SK-N-SH treated with all-trans-retinoic acid at 6 μM for 48 hours (cell line): ENCODE data around the gene MIEN1.

Experiments used
- CSDC2 ChIP-seq: fragments of 250-450 bp; sonication (Bioruptor Pico); IDR thresholded peaks from 2 replicates; pipeline ENCODE4 v1.5.0; 2020; ENCODE audit warnings: mild to moderate bottlenecking, moderate library complexity
- ESRRG ChIP-seq: fragments of 250-450 bp; sonication (Bioruptor Pico); IDR thresholded peaks from 2 replicates; pipeline ENCODE4 v1.6.1; 2021; ENCODE audit warnings: mild to moderate bottlenecking
- ISL1 ChIP-seq: fragments of 250-450 bp; sonication (Bioruptor Pico); IDR thresholded peaks from 2 replicates; pipeline ENCODE4 v2.1.2; 2022; ENCODE audit warnings: mild to moderate bottlenecking, moderate library complexity
- RARB ChIP-seq: fragments of 250-450 bp; sonication (Bioruptor Pico); IDR thresholded peaks from 2 replicates; pipeline ENCODE4 v1.8.0; 2021; ENCODE audit warnings: mild to moderate bottlenecking, moderate library complexity
- SNAI2 ChIP-seq: fragments of 250-450 bp; sonication (Bioruptor Pico); IDR thresholded peaks from 2 replicates; pipeline ENCODE4 v1.5.0; 2020; ENCODE audit warnings: mild to moderate bottlenecking, moderate library complexity
- TCF4 ChIP-seq: fragments of 250-450 bp; sonication (Bioruptor Pico); IDR thresholded peaks from 2 replicates; pipeline ENCODE4 v1.8.0; 2021; ENCODE audit warnings: mild to moderate bottlenecking, moderate library complexity, borderline replicate concordance
- TOX ChIP-seq: fragments of 250-450 bp; sonication (Bioruptor Pico); IDR thresholded peaks from 2 replicates; pipeline ENCODE4 v1.8.0; 2021; ENCODE audit warnings: mild to moderate bottlenecking, moderate library complexity, borderline replicate concordance
- ZC3H10 ChIP-seq: fragments of 250-450 bp; sonication (Bioruptor Pico); IDR thresholded peaks from 2 replicates; pipeline ENCODE4 v1.5.1; 2021; ENCODE audit warnings: mild to moderate bottlenecking, moderate library complexity
- ZFP3 ChIP-seq: fragments of 250-450 bp; sonication (Bioruptor Pico); IDR thresholded peaks from 2 replicates; pipeline ENCODE4 v1.5.0; 2020; ENCODE audit warnings: mild to moderate bottlenecking, moderate library complexity
- ZNF8 ChIP-seq: fragments of 450-650 bp; formaldehyde crosslinking; IDR thresholded peaks from 2 replicates; pipeline ENCODE4 v1.5.0; 2020; ENCODE audit warnings: mild to moderate bottlenecking, moderate library complexity
- TF ChIP-seq, protein P1 (sequence below): fragments of 250-450 bp; sonication (Bioruptor Pico); IDR thresholded peaks from 2 replicates; pipeline ENCODE4 v1.8.0; 2020; ENCODE audit warnings: mild to moderate bottlenecking, moderate library complexity, borderline replicate concordance
- TF ChIP-seq, protein P2 (sequence below): fragments of 250-450 bp; sonication (Bioruptor Pico); IDR thresholded peaks from 2 replicates; pipeline ENCODE4 v1.5.1; 2021; ENCODE audit warnings: mild to moderate bottlenecking, moderate library complexity

DNA sequence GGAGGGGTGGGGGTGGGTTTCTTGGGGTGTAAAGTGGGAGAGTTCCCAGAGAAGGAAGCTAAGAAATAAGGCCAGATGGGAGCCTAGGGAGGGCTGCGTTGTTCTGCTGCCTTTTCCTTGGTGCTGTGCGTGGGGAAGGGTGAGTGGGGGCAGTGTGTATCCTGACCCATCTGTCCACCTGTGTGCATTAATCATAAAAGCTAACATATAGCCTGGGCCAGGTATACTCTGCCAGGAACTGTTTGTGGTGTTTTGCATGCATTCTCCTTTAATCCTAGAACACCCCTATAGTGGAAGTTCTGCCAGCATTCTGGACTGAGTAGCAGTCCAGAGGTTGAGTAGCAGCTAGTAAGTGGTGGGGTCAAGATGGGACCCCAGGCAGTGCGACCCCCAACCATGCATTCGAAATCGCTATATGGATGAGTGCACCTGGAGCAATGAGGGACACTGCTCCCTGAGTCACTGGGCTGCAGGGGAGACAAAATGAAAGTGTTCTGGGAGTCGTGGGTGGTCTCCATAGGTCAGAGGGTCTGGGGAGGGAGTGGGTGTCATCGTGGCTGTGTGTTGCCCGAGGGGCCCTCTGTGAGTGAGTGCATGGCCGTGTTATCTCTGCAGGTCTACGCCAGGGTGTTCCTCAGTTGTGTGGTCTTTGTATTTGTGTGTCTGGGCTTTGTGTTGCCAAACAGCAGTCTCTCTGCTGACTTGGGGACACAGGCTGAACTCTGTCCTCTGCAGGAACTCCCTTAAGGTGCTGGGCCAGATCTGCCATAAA lies 29.1 kb downstream of the MIEN1 start:
- TF ChIP-seq ISL1 (CRISPR knock-in tag), result no peak
- TF ChIP-seq, protein P1, sequence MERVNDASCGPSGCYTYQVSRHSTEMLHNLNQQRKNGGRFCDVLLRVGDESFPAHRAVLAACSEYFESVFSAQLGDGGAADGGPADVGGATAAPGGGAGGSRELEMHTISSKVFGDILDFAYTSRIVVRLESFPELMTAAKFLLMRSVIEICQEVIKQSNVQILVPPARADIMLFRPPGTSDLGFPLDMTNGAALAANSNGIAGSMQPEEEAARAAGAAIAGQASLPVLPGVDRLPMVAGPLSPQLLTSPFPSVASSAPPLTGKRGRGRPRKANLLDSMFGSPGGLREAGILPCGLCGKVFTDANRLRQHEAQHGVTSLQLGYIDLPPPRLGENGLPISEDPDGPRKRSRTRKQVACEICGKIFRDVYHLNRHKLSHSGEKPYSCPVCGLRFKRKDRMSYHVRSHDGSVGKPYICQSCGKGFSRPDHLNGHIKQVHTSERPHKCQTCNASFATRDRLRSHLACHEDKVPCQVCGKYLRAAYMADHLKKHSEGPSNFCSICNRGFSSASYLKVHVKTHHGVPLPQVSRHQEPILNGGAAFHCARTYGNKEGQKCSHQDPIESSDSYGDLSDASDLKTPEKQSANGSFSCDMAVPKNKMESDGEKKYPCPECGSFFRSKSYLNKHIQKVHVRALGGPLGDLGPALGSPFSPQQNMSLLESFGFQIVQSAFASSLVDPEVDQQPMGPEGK (CRISPR knock-in tag), result no peak
- no peak for TF ChIP-seq ZC3H10 (CRISPR knock-in tag)
- TF ChIP-seq TOX, result no peak
- no peak for TF ChIP-seq TCF4 (CRISPR knock-in tag)
- TF ChIP-seq, protein P2, sequence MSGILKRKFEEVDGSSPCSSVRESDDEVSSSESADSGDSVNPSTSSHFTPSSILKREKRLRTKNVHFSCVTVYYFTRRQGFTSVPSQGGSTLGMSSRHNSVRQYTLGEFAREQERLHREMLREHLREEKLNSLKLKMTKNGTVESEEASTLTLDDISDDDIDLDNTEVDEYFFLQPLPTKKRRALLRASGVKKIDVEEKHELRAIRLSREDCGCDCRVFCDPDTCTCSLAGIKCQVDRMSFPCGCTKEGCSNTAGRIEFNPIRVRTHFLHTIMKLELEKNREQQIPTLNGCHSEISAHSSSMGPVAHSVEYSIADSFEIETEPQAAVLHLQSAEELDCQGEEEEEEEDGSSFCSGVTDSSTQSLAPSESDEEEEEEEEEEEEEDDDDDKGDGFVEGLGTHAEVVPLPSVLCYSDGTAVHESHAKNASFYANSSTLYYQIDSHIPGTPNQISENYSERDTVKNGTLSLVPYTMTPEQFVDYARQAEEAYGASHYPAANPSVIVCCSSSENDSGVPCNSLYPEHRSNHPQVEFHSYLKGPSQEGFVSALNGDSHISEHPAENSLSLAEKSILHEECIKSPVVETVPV (CRISPR knock-in tag), result no peak
- TF ChIP-seq SNAI2 (CRISPR knock-in tag), result no peak
- TF ChIP-seq RARB (CRISPR knock-in tag), result no peak
- no peak for TF ChIP-seq ZNF8
- TF ChIP-seq ESRRG, result no peak
- no peak for TF ChIP-seq ZFP3 (CRISPR knock-in tag)
- TF ChIP-seq CSDC2, result no peak
